ENCODE measurements around the gene GTF3C6. TPM values are rescaled to one million over a fixed set of nuclear protein-coding genes. Genes with fewer than 3 reads are reported as not detected.

Gene GTF3C6
- total and polyA plus RNA-seq, 2 of the 13 experiments (the other 11 are each of a cell fraction or from before 2014, with no cell fraction given): 21.6 to 160 TPM

DNA sequence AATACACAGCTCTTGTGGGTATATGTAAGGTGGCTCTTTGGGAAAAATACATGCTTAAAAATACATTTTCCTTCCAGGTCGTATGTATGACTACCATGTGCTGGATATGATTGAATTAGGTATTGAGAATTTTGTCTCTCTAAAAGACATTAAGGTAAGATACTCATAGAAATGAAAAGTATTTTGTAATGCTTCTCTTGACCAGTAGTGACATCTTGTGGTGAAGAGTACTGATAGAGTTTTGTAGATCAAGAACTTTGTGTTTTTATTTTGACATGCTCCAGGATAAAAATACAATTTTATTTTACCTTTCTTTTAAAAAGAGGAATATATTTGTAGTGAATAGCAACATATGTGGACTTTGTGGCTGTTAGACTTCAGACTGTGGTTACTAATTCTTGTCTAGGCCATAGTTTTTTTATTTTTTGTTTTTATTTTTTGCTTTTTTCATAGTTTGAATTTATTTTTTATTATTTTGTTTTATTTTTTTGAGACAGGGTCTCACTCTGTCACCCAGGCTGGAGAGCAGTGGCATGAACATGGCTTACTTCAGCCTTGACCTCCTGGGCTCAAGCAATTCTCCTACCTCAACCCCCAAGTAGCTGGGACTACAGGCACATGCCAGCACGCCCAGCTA, 41.2 kb downstream of the GTF3C6 start:
- intact Hi-C loops (cut with micrococcal nuclease; ENCODE audit: unreplicated experiment): loop anchor here (1.0 to 2.0 kb wide), 3 partner anchors 116 to 471 kb away; no protein-coding TSS in a partner anchor
- Histone ChIP-seq H3K27me3 (ENCODE audit: control insufficient read depth in 1 of 2, insufficient read depth in 2 of 2, low read length in 2 of 2) (no peaks in the 10 kb centered on the region), H3K4me2 (ENCODE audit: low read depth, low read length) (no peak overlapping the region), H2AFZ (ENCODE audit: low read length) (no peak overlapping the region), H3K4me1 (ENCODE audit: insufficient read depth, low read length) (peaks cover 3% of the 10 kb centered on the region), H3K9ac (ENCODE audit: insufficient read depth, low read depth, low read length) (no peak overlapping the region), H3K4me3 (replicated peaks in 1 of 3; ENCODE audit: insufficient read depth in 1 of 3, low read depth in 2 of 3, low read length in 3 of 3) (no peak overlapping the region), H3K36me3 (replicated peaks in 1 of 2; ENCODE audit: control insufficient read depth in 1 of 2, insufficient read depth in 2 of 2, low read length in 2 of 2) (peaks cover 28 to 88% of the 10 kb centered on the region in 2 experiments), H3K79me2 (ENCODE audit: insufficient read depth, low read length) (peaks cover 3% of the 10 kb centered on the region), H3K9me3 (ENCODE audit: low read length) (no peaks in the 10 kb centered on the region), H3K27ac (ENCODE audit: extremely low read length, insufficient read depth, low read length) (no peak overlapping the region), H4K20me1 (ENCODE audit: insufficient read depth, low read length) (no peaks in the 10 kb centered on the region)
- ChIA-PET POLR2A (no interaction called here), CTCF (ENCODE audit: low intra/inter-chr PET ratio, low total read pairs) (interaction anchor here (1.3 to 3.0 kb wide), 2 partner anchors 381 to 471 kb away, joined by 3 to 12 read pairs; no protein-coding TSS in a partner anchor)
- 71% methylated on average over 2 of the region's 2 CpGs for WGBS (ENCODE audit: low lambda C conversion rate)
- no peak for ATAC-seq
- TF ChIP-seq ZBTB43 (CRISPR knock-in tag; conservative IDR thresholded peaks at IDR 0.05): no peak
- TF ChIP-seq, protein P1, sequence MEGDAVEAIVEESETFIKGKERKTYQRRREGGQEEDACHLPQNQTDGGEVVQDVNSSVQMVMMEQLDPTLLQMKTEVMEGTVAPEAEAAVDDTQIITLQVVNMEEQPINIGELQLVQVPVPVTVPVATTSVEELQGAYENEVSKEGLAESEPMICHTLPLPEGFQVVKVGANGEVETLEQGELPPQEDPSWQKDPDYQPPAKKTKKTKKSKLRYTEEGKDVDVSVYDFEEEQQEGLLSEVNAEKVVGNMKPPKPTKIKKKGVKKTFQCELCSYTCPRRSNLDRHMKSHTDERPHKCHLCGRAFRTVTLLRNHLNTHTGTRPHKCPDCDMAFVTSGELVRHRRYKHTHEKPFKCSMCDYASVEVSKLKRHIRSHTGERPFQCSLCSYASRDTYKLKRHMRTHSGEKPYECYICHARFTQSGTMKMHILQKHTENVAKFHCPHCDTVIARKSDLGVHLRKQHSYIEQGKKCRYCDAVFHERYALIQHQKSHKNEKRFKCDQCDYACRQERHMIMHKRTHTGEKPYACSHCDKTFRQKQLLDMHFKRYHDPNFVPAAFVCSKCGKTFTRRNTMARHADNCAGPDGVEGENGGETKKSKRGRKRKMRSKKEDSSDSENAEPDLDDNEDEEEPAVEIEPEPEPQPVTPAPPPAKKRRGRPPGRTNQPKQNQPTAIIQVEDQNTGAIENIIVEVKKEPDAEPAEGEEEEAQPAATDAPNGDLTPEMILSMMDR (CRISPR knock-in tag; IDR thresholded peaks at IDR 0.05): peak; percentile 45
- TF ChIP-seq ZBED4 (CRISPR knock-in tag; IDR thresholded peaks at IDR 0.05; ENCODE audit: borderline replicate concordance): no peak
- 0 out of 2 replicates have a peak, but pooled peaks have one; percentile 36 for TF ChIP-seq RAD21 (CRISPR knock-in tag; IDR thresholded peaks at IDR 0.05)
- TF ChIP-seq STAG1 (CRISPR knock-in tag; IDR thresholded peaks at IDR 0.05): peak; percentile 74
- TF ChIP-seq SMARCC2 (IDR thresholded peaks at IDR 0.05): no peak
- peak; percentile 64 for FAIRE-seq
- BruUV-seq (replicated peaks): no TSS peak
- DNase-seq (ENCODE audit: low spot score): peak; percentile 22
- in situ Hi-C loops (cut with HindIII; ENCODE audit: extremely low pct_ligation_motif_present, low pct_unique_long_range_greater_than_20kb): loop anchor here (10.0 to 25.0 kb wide), 2 partner anchors 312 to 475 kb away; no protein-coding TSS in a partner anchor
